Gastrocnemius medialis (tissue), 4 donors: Measurements from ENCODE around the gene CHCHD1. TPM values are rescaled to one million over a fixed set of nuclear protein-coding genes. Genes with fewer than 3 reads are reported as not detected.

Experiments used
- ATAC-seq, 2 donors: fragments of 150-250 bp; one replicate each; pipeline ENCODE4 v1.9.1; 2016
- DNase-seq, 2 donors: peaks; one replicate each; pipeline ENCODE4 v3.0.0-alpha.2; 2019
- H3K27ac ChIP-seq, 4 donors: fragments of 200-600 bp; sonication (generic); 1 replicate in 1 of 4; 2 replicates in 3 of 4; pipeline ENCODE4 v1.5.1; 2016 to 2018; ENCODE audit warnings: mild to moderate bottlenecking in 2 of 4, moderate library complexity in 1 of 4
- H3K27me3 ChIP-seq, 3 donors: fragments of 200-600 bp; sonication (generic) in 2 of 3; 1 replicate in 1 of 3; 2 replicates in 2 of 3; pipeline versions ENCODE4 v1.5.1 to v1.6.0; 2016 to 2019; ENCODE audit warnings: mild to moderate bottlenecking in 1 of 3, moderate library complexity in 1 of 3
- H3K36me3 ChIP-seq, 2 donors: fragments of 200-600 bp; sonication (generic) in 1 of 2; one replicate each; pipeline ENCODE4 v1.5.1; 2017 to 2018
- H3K4me1 ChIP-seq, 2 donors: fragments of 200-600 bp; sonication (generic) in 1 of 2; one replicate each; pipeline ENCODE4 v1.5.1; 2016 to 2017; ENCODE audit warnings: mild to moderate bottlenecking in 2 of 2
- H3K4me3 ChIP-seq, 4 donors: fragments of 200-600 bp; sonication (generic) in 3 of 4; 1 replicate in 1 of 4; 2 replicates in 3 of 4; pipeline ENCODE4 v1.5.1; 2016 to 2019; ENCODE audit warnings: mild to moderate bottlenecking in 2 of 4
- H3K9me3 ChIP-seq, 3 donors: fragments of 200-600 bp; sonication (generic) in 2 of 3; 1 replicate in 1 of 3; 2 replicates in 2 of 3; pipeline ENCODE4 v1.5.1; 2016 to 2019
- POLR2A ChIP-seq, 2 donors: fragments of 450-650 bp; IDR thresholded peaks; one replicate each; pipeline ENCODE4 v1.6.1; 2017; ENCODE audit warnings: antibody characterized with exemption in 2 of 2, mild to moderate bottlenecking in 2 of 2, moderate library complexity in 2 of 2
- in situ Hi-C, 4 donors: fragments of 200-750 bp; cut with MboI; loops; one replicate each; pipeline versions ENCODE4 v1.15.0 to v1.8.0; 2017; ENCODE audit warnings: low sequenced_read_pairs in 4 of 4
- intact Hi-C: fragments of 100-400 bp; cut with DNase I; formaldehyde crosslinking; loops from one replicate; pipeline ENCODE4 v1.15.1; 2023; ENCODE audit warnings: low total_unique reads
- total RNA-seq, 4 donors: library from RNA; depleted of rRNA; stranded (reverse); fragments of >200 nt; gene quantifications; one replicate each; pipeline versions ENCODE4 v1.1.0 to v1.2.3, GENCODE V29; 2016
- TF ChIP-seq, protein P1 (sequence below), 5 experiments: fragments of 450-650 bp in 3 of 5; fragments of 200-600 bp in 2 of 5; sonication (generic) in 2 of 5; IDR thresholded peaks in 4 of 5; conservative IDR thresholded peaks in 1 of 5; 1 replicate in 4 of 5; 2 replicates in 1 of 5; pipeline ENCODE4 v1.5.1; 2016 to 2019; ENCODE audit warnings: antibody characterized with exemption in 5 of 5, mild to moderate bottlenecking in 3 of 5, moderate library complexity in 3 of 5

Gene CHCHD1
- total RNA-seq, 4 donors from 2014 or later, result 25.3 to 41.8 (median 32.7) TPM

DNA sequence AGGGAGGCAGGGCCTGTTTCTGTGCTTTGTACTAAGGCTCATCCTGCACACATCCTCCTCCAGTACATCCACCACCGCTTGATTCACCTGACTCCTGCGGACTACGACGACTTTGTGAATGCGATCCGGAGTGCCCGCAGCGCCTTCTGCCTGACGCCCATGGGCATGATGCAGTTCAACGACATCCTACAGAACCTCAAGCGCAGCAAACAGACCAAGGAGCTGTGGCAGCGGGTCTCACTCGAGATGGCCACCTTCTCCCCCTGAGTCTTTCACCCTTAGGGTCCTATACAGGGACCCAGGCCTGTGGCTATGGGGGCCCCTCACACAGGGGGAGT, 19.4 kb downstream of the CHCHD1 start:
- in situ Hi-C loops, result no loop called here
- no peak for ATAC-seq
- H3K36me3 ChIP-seq, result peaks cover 0 to 96% of the 10 kb centered on the region in 2 donors

DNA sequence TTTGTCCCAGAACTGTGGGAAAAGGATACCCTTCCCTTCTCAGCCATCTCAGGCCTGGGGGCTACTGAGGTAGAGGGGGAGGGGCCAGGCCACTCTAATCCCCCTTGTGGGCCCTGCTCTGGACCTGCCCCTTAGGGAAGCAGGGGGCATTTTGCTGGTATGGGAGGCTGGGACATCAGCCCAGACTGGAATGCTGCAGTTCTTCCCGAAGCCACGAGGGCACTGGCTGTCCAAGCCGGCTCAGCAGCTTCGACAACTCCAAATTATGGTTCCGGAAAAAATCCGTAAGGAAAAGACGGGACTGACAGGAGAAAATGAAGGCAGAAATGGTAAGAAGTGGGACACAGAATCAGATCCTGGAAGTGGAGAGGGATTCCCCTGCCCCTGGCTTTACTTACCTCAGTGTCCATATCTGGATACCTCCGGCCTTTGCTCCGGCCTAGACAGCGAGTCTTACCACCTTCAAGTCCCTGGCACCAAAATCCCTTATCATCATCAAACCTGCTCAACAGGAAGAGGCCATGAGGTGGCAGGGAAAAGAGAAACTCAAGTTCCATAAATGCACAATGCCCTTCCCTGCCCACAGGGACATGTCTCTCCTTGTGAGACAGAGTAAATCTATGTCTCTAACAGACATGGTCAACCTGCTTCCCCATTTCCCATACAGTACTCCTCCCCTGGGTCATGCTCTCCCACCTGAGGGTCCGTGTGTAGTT, 20.6 kb downstream of the CHCHD1 start:
- no peak for DNase-seq
- in situ Hi-C loops (no loop called here), intact Hi-C loops (no loop called here)
- Histone ChIP-seq H3K36me3 (peaks cover 0 to 96% of the 10 kb centered on the region in 2 donors), H3K4me1 (peaks cover 0 to 4% of the 10 kb centered on the region in 2 donors), H3K27me3 (no peaks in the 10 kb centered on the region), H3K4me3 (no peak overlapping the region), H3K9me3 (no peaks in the 10 kb centered on the region), H3K27ac (no peak overlapping the region)
- TF ChIP-seq, protein P1, sequence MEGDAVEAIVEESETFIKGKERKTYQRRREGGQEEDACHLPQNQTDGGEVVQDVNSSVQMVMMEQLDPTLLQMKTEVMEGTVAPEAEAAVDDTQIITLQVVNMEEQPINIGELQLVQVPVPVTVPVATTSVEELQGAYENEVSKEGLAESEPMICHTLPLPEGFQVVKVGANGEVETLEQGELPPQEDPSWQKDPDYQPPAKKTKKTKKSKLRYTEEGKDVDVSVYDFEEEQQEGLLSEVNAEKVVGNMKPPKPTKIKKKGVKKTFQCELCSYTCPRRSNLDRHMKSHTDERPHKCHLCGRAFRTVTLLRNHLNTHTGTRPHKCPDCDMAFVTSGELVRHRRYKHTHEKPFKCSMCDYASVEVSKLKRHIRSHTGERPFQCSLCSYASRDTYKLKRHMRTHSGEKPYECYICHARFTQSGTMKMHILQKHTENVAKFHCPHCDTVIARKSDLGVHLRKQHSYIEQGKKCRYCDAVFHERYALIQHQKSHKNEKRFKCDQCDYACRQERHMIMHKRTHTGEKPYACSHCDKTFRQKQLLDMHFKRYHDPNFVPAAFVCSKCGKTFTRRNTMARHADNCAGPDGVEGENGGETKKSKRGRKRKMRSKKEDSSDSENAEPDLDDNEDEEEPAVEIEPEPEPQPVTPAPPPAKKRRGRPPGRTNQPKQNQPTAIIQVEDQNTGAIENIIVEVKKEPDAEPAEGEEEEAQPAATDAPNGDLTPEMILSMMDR (IDR thresholded peaks at IDR 0.05 in 4 of 5, conservative IDR thresholded peaks at IDR 0.05 in 1 of 5), result peak in 1 of 5 experiments; percentile 13
- TF ChIP-seq POLR2A (IDR thresholded peaks at IDR 0.05), result no peak
- ATAC-seq, result no peak

More for the DNA sequence above, 19.4 kb downstream of the CHCHD1 start:
- Histone ChIP-seq H3K4me3 (no peak overlapping the region), H3K9me3 (no peaks in the 10 kb centered on the region), H3K4me1 (no peaks in the 10 kb centered on the region), H3K27me3 (no peaks in the 10 kb centered on the region), H3K27ac (no peak overlapping the region)
- no peak for DNase-seq
- intact Hi-C loops, result no loop called here
- TF ChIP-seq, protein P1 (IDR thresholded peaks at IDR 0.05 in 4 of 5, conservative IDR thresholded peaks at IDR 0.05 in 1 of 5), result no peak
- no peak for TF ChIP-seq POLR2A (IDR thresholded peaks at IDR 0.05)

DNA sequence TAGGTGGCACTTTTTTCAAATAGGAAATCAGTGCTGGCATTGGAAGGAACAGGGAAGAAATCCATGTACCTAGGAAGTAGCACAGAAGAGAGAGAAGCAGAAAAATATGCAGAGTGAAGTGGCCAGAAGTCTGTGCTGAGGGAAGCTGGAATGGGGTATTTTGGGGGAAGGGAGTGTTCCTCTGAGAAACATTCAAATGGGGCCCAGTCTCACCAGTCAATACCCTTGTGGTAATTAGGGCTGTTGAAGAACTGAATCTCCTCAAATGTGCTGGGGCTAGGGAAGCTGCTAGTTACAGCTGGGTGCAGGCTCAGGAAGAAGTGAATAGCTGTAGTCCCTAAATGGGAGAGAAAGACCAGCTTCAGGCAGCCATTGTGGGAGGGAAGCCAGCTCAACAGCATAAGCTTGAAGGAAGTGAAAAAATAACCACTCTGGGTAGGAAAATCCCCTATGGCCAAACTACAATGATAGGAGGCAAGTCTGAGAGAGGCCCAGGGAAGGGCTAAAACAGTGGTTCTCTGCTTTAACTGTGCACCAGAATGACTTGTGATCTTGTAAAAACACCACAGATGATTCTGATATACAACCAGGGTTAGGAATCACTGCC, 21.9 kb downstream of the CHCHD1 start:
- in situ Hi-C loops, result no loop called here
- H3K4me1 ChIP-seq, result peaks cover 0 to 5% of the 10 kb centered on the region in 2 donors
- H3K36me3 ChIP-seq, result peaks cover 0 to 96% of the 10 kb centered on the region in 2 donors
- H3K9me3 ChIP-seq, result no peaks in the 10 kb centered on the region
- H3K27ac ChIP-seq, result no peak overlapping the region
- ATAC-seq (no peak), DNase-seq (no peak)
- H3K27me3 ChIP-seq, result no peaks in the 10 kb centered on the region
- no peak for TF ChIP-seq POLR2A (IDR thresholded peaks at IDR 0.05)
- TF ChIP-seq, protein P1 (IDR thresholded peaks at IDR 0.05 in 4 of 5, conservative IDR thresholded peaks at IDR 0.05 in 1 of 5), result no peak
- intact Hi-C loops, result no loop called here
- H3K4me3 ChIP-seq, result no peak overlapping the region

DNA sequence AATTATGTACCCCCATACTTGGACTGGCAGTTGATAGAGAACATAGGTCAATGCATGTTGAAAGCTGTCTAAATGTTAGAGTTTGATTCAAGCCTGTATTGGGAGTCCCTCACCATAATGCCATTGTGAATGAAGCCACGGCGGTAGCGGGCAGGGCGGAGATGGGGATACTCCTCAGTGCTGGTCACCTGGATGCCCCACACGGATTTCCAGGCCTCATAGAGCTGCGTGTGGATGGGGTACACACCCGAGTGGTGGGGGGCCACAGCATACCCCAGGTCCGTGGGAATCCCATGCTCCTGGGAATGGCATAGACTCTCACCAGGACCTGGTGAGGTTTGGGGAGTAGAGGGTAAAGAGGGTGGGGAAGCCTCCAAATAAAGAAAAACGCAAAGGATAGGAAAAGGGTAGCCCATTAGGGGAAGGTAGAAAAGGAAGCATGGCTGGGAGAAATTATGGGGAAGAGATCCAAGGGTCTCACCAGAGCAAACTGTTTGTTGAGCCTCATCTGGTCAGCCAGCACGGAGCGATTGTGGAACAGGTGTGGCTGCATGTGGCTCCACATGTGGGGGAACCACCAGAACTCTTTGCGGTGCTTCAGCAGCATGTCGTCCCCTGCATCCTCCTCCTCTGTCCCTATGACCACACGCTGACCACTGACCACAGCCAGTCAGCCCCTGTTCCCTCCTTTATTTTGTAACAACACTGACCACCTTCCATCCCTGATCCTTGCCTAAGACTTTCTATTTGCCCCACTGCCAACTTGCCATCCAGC, 24.5 kb downstream of the CHCHD1 start:
- TF ChIP-seq POLR2A (IDR thresholded peaks at IDR 0.05), result no peak
- TF ChIP-seq, protein P1 (IDR thresholded peaks at IDR 0.05 in 4 of 5, conservative IDR thresholded peaks at IDR 0.05 in 1 of 5), result no peak
- H3K9me3 ChIP-seq, result no peaks in the 10 kb centered on the region
- H3K27me3 ChIP-seq, result no peaks in the 10 kb centered on the region
- DNase-seq (no peak), ATAC-seq (no peak)
- intact Hi-C loops (no loop called here), in situ Hi-C loops (no loop called here)
- no peak overlapping the region for H3K27ac ChIP-seq
- peaks cover 0 to 79% of the 10 kb centered on the region in 2 donors for H3K36me3 ChIP-seq
- peaks cover 12 to 21% of the 10 kb centered on the region in 2 donors for H3K4me1 ChIP-seq
- H3K4me3 ChIP-seq, result no peak overlapping the region
